Vagina (tissue), 2 donors: ENCODE results near the gene LANCL3. TPM values are rescaled to one million over a fixed set of nuclear protein-coding genes. Genes with fewer than 3 reads are reported as not detected.

Experiments
- DNase-seq, 2 donors: peaks; one replicate each; pipeline ENCODE4 v3.0.0-alpha.2; 2017; ENCODE audit errors: extremely low spot score in 2 of 2
- H3K27ac ChIP-seq: fragments of 200-600 bp; sonication (generic); one replicate; pipeline ENCODE4 v1.5.1; 2019
- H3K27me3 ChIP-seq: fragments of 200-600 bp; sonication (generic); one replicate; pipeline ENCODE4 v1.5.1; 2019
- H3K36me3 ChIP-seq, 2 donors: fragments of 200-600 bp; sonication (generic); one replicate each; pipeline ENCODE4 v1.5.1; 2017 to 2019
- H3K4me1 ChIP-seq: fragments of 200-600 bp; sonication (generic); one replicate; pipeline ENCODE4 v1.5.1; 2019
- H3K4me3 ChIP-seq, 2 donors: fragments of 200-600 bp; sonication (generic); 1 replicate in 1 of 2; 2 replicates in 1 of 2; pipeline ENCODE4 v1.5.1; 2016 to 2019
- H3K9me3 ChIP-seq: fragments of 200-600 bp; sonication (generic); one replicate; pipeline ENCODE4 v1.5.1; 2019
- POLR2A ChIP-seq, 2 donors: fragments of 450-650 bp; IDR thresholded peaks; one replicate each; pipeline ENCODE4 v1.6.1; 2017; ENCODE audit warnings: antibody characterized with exemption in 2 of 2, mild to moderate bottlenecking in 2 of 2, moderate library complexity in 2 of 2
- POLR2AphosphoS5 ChIP-seq, 2 donors: sonication (generic); formaldehyde crosslinking; IDR thresholded peaks; one replicate each; pipeline ENCODE4 v1.9.0; 2017; ENCODE audit warnings: antibody characterized with exemption in 2 of 2, mild to moderate bottlenecking in 2 of 2, low read depth in 1 of 2; ENCODE audit not compliant: insufficient read depth in 1 of 2
- intact Hi-C: fragments of 100-400 bp; cut with DNase I; formaldehyde crosslinking; loops from one replicate; pipeline ENCODE4 v1.15.1; 2023
- total RNA-seq: library from RNA; depleted of rRNA; stranded (reverse); fragments of >200 nt; gene quantifications from one replicate; pipeline ENCODE4 v1.2.3, GENCODE V29; 2016
- TF ChIP-seq, protein P1 (sequence below), 3 experiments: fragments of 450-650 bp in 2 of 3; fragments of 200-600 bp in 1 of 3; sonication (generic) in 1 of 3; IDR thresholded peaks; one replicate each; pipeline ENCODE4 v1.5.1; 2017 to 2019; ENCODE audit warnings: antibody characterized with exemption in 3 of 3, mild to moderate bottlenecking in 2 of 3, moderate library complexity in 2 of 3

The LANCL3 gene
- total RNA-seq, 1 donor from 2014 or later: 2.5 TPM

- H3K4me3 ChIP-seq: no peak overlapping the region
- no peaks in the 10 kb centered on the region for H3K36me3 ChIP-seq
- intact Hi-C loops: no loop called here
- TF ChIP-seq, protein P1, sequence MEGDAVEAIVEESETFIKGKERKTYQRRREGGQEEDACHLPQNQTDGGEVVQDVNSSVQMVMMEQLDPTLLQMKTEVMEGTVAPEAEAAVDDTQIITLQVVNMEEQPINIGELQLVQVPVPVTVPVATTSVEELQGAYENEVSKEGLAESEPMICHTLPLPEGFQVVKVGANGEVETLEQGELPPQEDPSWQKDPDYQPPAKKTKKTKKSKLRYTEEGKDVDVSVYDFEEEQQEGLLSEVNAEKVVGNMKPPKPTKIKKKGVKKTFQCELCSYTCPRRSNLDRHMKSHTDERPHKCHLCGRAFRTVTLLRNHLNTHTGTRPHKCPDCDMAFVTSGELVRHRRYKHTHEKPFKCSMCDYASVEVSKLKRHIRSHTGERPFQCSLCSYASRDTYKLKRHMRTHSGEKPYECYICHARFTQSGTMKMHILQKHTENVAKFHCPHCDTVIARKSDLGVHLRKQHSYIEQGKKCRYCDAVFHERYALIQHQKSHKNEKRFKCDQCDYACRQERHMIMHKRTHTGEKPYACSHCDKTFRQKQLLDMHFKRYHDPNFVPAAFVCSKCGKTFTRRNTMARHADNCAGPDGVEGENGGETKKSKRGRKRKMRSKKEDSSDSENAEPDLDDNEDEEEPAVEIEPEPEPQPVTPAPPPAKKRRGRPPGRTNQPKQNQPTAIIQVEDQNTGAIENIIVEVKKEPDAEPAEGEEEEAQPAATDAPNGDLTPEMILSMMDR (IDR thresholded peaks at IDR 0.05): no peak
- TF ChIP-seq POLR2A (IDR thresholded peaks at IDR 0.05) (no peak), POLR2AphosphoS5 (IDR thresholded peaks at IDR 0.05; ENCODE audit: insufficient read depth in 1 of 2, low read depth in 1 of 2) (no peak)
- no peak overlapping the region for H3K27ac ChIP-seq
- H3K4me1 ChIP-seq: no peaks in the 10 kb centered on the region
- DNase-seq: no peak
- H3K27me3 ChIP-seq: no peaks in the 10 kb centered on the region
- no peaks in the 10 kb centered on the region for H3K9me3 ChIP-seq
These were observed 18.6 kb downstream of the LANCL3 start for GRCh38 chrX:37590047-37590446.

- Histone ChIP-seq H3K27me3 (no peaks in the 10 kb centered on the region), H3K36me3 (no peaks in the 10 kb centered on the region), H3K27ac (no peak overlapping the region), H3K4me3 (no peak overlapping the region), H3K4me1 (no peaks in the 10 kb centered on the region), H3K9me3 (no peaks in the 10 kb centered on the region)
- intact Hi-C loops: no loop called here
- TF ChIP-seq POLR2AphosphoS5 (IDR thresholded peaks at IDR 0.05; ENCODE audit: insufficient read depth in 1 of 2, low read depth in 1 of 2) (no peak), POLR2A (IDR thresholded peaks at IDR 0.05) (no peak)
- TF ChIP-seq, protein P1 (IDR thresholded peaks at IDR 0.05): no peak
- no peak for DNase-seq
These were observed 23.4 kb downstream of the LANCL3 start for GRCh38 chrX:37594755-37595382.

GRCh38 chrX:37599729-37600128, 28.3 kb downstream of the LANCL3 start:
- Histone ChIP-seq H3K4me1 (no peaks in the 10 kb centered on the region), H3K4me3 (no peak overlapping the region), H3K9me3 (no peaks in the 10 kb centered on the region), H3K27me3 (no peaks in the 10 kb centered on the region), H3K27ac (no peak overlapping the region), H3K36me3 (no peaks in the 10 kb centered on the region)
- TF ChIP-seq, protein P1 (IDR thresholded peaks at IDR 0.05): no peak
- TF ChIP-seq POLR2A (IDR thresholded peaks at IDR 0.05) (no peak), POLR2AphosphoS5 (IDR thresholded peaks at IDR 0.05; ENCODE audit: insufficient read depth in 1 of 2, low read depth in 1 of 2) (no peak)
- no peak for DNase-seq
- intact Hi-C loops: no loop called here

DNA sequence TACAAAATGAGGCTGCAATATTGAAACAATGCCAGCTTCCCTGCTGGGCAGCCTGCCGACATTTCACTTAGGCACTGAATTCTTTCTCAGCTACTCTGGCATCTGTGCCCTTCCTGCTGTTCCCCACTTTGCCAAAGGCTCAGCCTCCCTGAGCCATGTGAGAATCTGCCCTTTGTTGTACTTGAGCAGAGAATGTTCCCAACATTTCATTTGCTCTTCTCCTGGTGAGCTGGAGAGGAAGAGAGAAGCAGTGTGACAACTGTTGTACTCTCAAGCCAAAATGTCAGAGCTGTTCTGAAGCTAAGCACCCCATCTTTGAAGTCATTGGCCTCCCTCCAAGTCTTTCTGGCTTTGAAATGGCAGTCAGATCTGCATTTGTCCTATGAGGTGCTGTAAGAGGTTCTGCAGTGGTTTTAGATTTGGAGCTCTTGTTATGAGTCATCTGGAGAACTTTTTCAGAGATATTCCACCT, 32.5 kb downstream of the LANCL3 start:
- H3K27ac ChIP-seq: no peak overlapping the region
- no peak for DNase-seq
- TF ChIP-seq, protein P1 (IDR thresholded peaks at IDR 0.05): no peak
- TF ChIP-seq POLR2A (IDR thresholded peaks at IDR 0.05) (no peak), POLR2AphosphoS5 (IDR thresholded peaks at IDR 0.05; ENCODE audit: insufficient read depth in 1 of 2, low read depth in 1 of 2) (no peak)

DNA sequence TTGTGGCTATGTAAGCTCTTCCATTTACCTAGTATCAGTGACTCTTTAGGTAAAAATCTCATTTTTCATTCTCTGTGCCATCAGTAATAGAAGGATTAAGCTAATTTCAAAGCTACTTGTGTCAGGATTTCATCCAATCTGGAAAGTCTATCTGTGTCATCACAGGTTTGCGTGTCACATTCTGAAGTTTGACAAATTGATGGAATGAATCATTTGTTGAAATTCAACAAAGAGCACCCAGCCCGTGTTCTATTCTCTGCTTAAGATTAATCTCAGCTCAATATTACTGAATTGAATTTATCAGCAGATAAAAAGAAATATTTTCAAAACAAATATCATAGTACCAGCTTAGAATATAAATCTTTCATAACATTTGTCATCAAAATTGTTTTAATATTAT, 35.8 kb downstream of the LANCL3 start:
- no peaks in the 10 kb centered on the region for H3K4me1 ChIP-seq
- no peak overlapping the region for H3K27ac ChIP-seq
- TF ChIP-seq POLR2AphosphoS5 (IDR thresholded peaks at IDR 0.05; ENCODE audit: insufficient read depth in 1 of 2, low read depth in 1 of 2): no peak
- no peak for TF ChIP-seq POLR2A (IDR thresholded peaks at IDR 0.05)
- TF ChIP-seq, protein P1 (IDR thresholded peaks at IDR 0.05): no peak
- H3K27me3 ChIP-seq: no peaks in the 10 kb centered on the region
- H3K4me3 ChIP-seq: no peak overlapping the region
- DNase-seq: no peak
- intact Hi-C loops: no loop called here
- H3K36me3 ChIP-seq: no peaks in the 10 kb centered on the region
- H3K9me3 ChIP-seq: no peaks in the 10 kb centered on the region

More for the DNA sequence above, 32.5 kb downstream of the LANCL3 start:
- H3K4me3 ChIP-seq: no peak overlapping the region
- intact Hi-C loops: no loop called here
- H3K27me3 ChIP-seq: no peaks in the 10 kb centered on the region
- no peaks in the 10 kb centered on the region for H3K9me3 ChIP-seq
- no peaks in the 10 kb centered on the region for H3K4me1 ChIP-seq
- H3K36me3 ChIP-seq: no peaks in the 10 kb centered on the region
